BE2C (cell line): ENCODE results near the gene MAML2. TPM values are rescaled to one million over a fixed set of nuclear protein-coding genes. Genes with fewer than 3 reads are reported as not detected.

Source experiments
- DNase-seq: peaks from one replicate; pipeline ENCODE4 v3.0.0-alpha.2; 2020
- H3K27me3 ChIP-seq: fragments of 250-450 bp; sonication (Bioruptor Pico); 2 replicates; pipeline ENCODE4 v1.5.1; 2020; ENCODE audit warnings: mild to moderate bottlenecking
- H3K36me3 ChIP-seq: fragments of 250-450 bp; sonication (Bioruptor Pico); 2 replicates; pipeline ENCODE4 v1.5.1; 2020; ENCODE audit warnings: mild to moderate bottlenecking
- H3K4me1 ChIP-seq: fragments of 250-450 bp; sonication (Bioruptor Pico); 2 replicates; pipeline ENCODE4 v1.5.1; 2020
- H3K4me3 ChIP-seq: 2 replicates; pipeline ENCODE4 v1.5.1; 2011; ENCODE audit warnings: low read depth, low read length
- H3K9me3 ChIP-seq: fragments of 250-450 bp; sonication (Bioruptor Pico); 2 replicates; pipeline ENCODE4 v1.5.1; 2020
- CTCF ChIP-seq: IDR thresholded peaks from 2 replicates; pipeline ENCODE4 v1.5.1; 2012; ENCODE audit warnings: mild to moderate bottlenecking, low read depth, low read length
- polyA plus RNA-seq: library from polyadenylated mRNA; unstranded; fragments of >200 nt; gene quantifications from one replicate; pipeline ENCODE4 v1.2.1, GENCODE V29; 2012; ENCODE audit warnings: low read depth, missing spikeins; ENCODE audit not compliant: insufficient read length, insufficient read depth

The MAML2 gene
- polyA plus RNA-seq = 9.9 TPM

- TF ChIP-seq CTCF = peak; percentile 80
- H3K4me1 ChIP-seq = peaks cover 1% of the 10 kb centered on the region; the same call in 1 of the 2 replicates
- no peaks in the 10 kb centered on the region for H3K27me3 ChIP-seq
- no peaks in the 10 kb centered on the region for H3K9me3 ChIP-seq
- no peaks in the 10 kb centered on the region for H3K36me3 ChIP-seq
- H3K4me3 ChIP-seq = peak within 1 kb of the TSS; percentile 88
- peak; percentile 94 for DNase-seq
Observed at GRCh38 chr11:96342961-96343711, at the start of gene MAML2. Gene MAML2 (minus strand): TSS chr11:96343195. CDS start chr11:96341895, 1,300 bp downstream.

GRCh38 chr11:96391698-96392307, 48.8 kb upstream of the MAML2 start:
- peaks cover 15% of the 10 kb centered on the region for H3K4me1 ChIP-seq
- no peak for DNase-seq
- H3K4me3 ChIP-seq = no peak overlapping the region
- TF ChIP-seq CTCF = no peak
- no peaks in the 10 kb centered on the region for H3K9me3 ChIP-seq
- no peaks in the 10 kb centered on the region for H3K36me3 ChIP-seq
- H3K27me3 ChIP-seq = no peaks in the 10 kb centered on the region

GRCh38 chr11:96390488-96390792, 47.4 kb upstream of the MAML2 start:
- TF ChIP-seq CTCF = no peak
- H3K4me1 ChIP-seq = peaks cover 10% of the 10 kb centered on the region
- H3K9me3 ChIP-seq = no peaks in the 10 kb centered on the region
- H3K36me3 ChIP-seq = no peaks in the 10 kb centered on the region
- peak overlapping the region; percentile 91 for H3K4me3 ChIP-seq
- H3K27me3 ChIP-seq = no peaks in the 10 kb centered on the region
- DNase-seq = no peak

- H3K9me3 ChIP-seq = no peaks in the 10 kb centered on the region
- H3K4me3 ChIP-seq = peak within 1 kb of the TSS; percentile 91
- peaks cover 10% of the 10 kb centered on the region for H3K4me1 ChIP-seq
- no peaks in the 10 kb centered on the region for H3K36me3 ChIP-seq
- no peaks in the 10 kb centered on the region for H3K27me3 ChIP-seq
- DNase-seq = peak; percentile 99
- TF ChIP-seq CTCF = no peak
Observed at GRCh38 chr11:96389720-96390487, 46.9 kb upstream of the MAML2 start, which contains the start of the genes CCDC82 and JRKL. Gene CCDC82 (minus strand): TSS chr11:96389912. CDS start chr11:96384747, 5,165 bp downstream. Gene JRKL (plus strand): TSS chr11:96390013. CDS start chr11:96390650, 637 bp downstream.

- Histone ChIP-seq H3K27me3 (no peaks in the 10 kb centered on the region), H3K36me3 (no peaks in the 10 kb centered on the region), H3K9me3 (no peaks in the 10 kb centered on the region), H3K4me1 (peaks cover 10% of the 10 kb centered on the region), H3K4me3 (peak overlapping the region; percentile 91)
- no peak for TF ChIP-seq CTCF
- no peak for DNase-seq
Observed at GRCh38 chr11:96388891-96389719, 46.1 kb upstream of the MAML2 start.
